ENCODE results near the gene MAPKAP1. TPM values are rescaled to one million over a fixed set of nuclear protein-coding genes. Genes with fewer than 3 reads are reported as not detected.

The MAPKAP1 gene
- total RNA-seq, 4 donors from 2014 or later: 87.1 to 114 (median 111) TPM

DNA sequence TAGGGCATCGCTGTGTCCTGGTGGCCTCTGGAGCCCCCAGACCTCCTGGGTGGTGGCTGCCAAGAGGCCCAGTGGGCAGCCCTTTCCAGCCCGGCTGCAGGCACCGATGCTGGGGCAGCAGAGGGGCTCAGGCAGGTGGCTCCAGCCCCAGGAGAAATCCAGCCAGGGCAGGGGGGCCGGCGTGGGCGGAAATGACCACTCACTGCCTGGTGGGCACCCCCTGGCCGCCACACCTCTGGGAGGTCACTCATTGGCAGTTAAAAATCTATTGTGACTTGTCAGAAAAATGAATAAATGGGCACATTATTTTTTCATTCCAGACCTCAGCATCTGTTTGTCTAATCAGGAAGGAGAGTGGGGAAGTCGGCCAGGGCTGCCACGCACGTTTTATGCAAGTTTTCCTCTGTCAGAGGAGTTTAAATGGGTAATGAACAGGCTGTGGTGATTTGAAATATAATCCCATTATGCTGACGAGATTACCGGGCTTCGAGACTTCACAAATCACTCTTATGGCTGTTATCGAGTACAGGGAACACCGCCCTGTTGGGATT lies 273.5 kb downstream of the MAPKAP1 start:
- TF ChIP-seq, protein P1, sequence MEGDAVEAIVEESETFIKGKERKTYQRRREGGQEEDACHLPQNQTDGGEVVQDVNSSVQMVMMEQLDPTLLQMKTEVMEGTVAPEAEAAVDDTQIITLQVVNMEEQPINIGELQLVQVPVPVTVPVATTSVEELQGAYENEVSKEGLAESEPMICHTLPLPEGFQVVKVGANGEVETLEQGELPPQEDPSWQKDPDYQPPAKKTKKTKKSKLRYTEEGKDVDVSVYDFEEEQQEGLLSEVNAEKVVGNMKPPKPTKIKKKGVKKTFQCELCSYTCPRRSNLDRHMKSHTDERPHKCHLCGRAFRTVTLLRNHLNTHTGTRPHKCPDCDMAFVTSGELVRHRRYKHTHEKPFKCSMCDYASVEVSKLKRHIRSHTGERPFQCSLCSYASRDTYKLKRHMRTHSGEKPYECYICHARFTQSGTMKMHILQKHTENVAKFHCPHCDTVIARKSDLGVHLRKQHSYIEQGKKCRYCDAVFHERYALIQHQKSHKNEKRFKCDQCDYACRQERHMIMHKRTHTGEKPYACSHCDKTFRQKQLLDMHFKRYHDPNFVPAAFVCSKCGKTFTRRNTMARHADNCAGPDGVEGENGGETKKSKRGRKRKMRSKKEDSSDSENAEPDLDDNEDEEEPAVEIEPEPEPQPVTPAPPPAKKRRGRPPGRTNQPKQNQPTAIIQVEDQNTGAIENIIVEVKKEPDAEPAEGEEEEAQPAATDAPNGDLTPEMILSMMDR (IDR thresholded peaks at IDR 0.05): no peak
- no peak for TF ChIP-seq POLR2A (IDR thresholded peaks at IDR 0.05)
- H3K36me3 ChIP-seq: no peaks in the 10 kb centered on the region
- intact Hi-C loops (cut with DNase I): no loop called here
- 72 to 75% methylated on average over 10 to 12 of the region's 15 CpGs for WGBS, 2 donors
- no peak for DNase-seq
- H3K4me1 ChIP-seq: peaks cover 10 to 11% of the 10 kb centered on the region in 2 donors
- H3K4me3 ChIP-seq (replicated peaks in 1 of 3): no peak overlapping the region
- no peaks in the 10 kb centered on the region for H3K27me3 ChIP-seq
- H3K9me3 ChIP-seq: no peaks in the 10 kb centered on the region
- H3K27ac ChIP-seq: no peak overlapping the region

- Histone ChIP-seq H3K27ac (no peak overlapping the region), H3K4me3 (replicated peaks in 1 of 3) (no peak overlapping the region), H3K4me1 (peaks cover 4 to 5% of the 10 kb centered on the region in 2 donors), H3K36me3 (no peaks in the 10 kb centered on the region), H3K27me3 (no peaks in the 10 kb centered on the region), H3K9me3 (no peaks in the 10 kb centered on the region)
- intact Hi-C loops (cut with DNase I): no loop called here
- DNase-seq: no peak
- WGBS, 2 donors: 84 to 90% methylated on average over 12 to 14 of the region's 14 CpGs
- TF ChIP-seq POLR2A (IDR thresholded peaks at IDR 0.05): no peak
- TF ChIP-seq, protein P1 (IDR thresholded peaks at IDR 0.05): no peak
Observed at GRCh38 chr9:125432715-125433385, 274.2 kb downstream of the MAPKAP1 start.

DNA sequence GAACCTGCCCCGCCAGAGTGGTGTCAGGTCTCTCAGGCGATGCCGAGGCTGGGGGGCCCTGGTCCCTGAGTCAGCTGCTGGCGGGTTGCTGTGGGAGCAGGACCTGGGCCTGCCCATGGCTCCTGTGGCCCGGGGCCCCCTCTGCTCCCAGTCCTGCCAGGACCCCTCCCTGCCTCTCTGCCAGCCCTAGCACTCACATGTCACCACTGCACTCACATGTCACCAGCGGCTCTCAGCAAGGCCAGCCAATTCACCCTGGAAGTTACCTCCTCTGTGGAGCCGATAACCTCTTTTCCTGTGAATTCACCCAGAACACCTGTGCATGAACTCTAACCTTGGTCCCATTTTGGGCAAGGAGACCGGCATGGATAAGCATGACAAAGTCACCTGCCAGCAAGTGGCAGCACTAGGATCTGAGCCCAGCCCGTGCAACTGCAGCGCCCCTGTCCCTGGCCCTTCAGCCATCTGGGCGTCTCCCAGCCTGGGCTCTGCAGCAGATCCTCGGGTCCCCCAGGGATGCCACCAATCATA lies 275.2 kb downstream of the MAPKAP1 start:
- Histone ChIP-seq H3K4me3 (replicated peaks in 1 of 3) (no peak overlapping the region), H3K27ac (no peak overlapping the region), H3K9me3 (no peaks in the 10 kb centered on the region), H3K27me3 (no peaks in the 10 kb centered on the region), H3K4me1 (no peaks in the 10 kb centered on the region), H3K36me3 (no peaks in the 10 kb centered on the region)
- 72 to 77% methylated on average over 8 to 11 of the region's 12 CpGs for WGBS, 2 donors
- DNase-seq: no peak
- TF ChIP-seq, protein P1 (IDR thresholded peaks at IDR 0.05): no peak
- no peak for TF ChIP-seq POLR2A (IDR thresholded peaks at IDR 0.05)
- intact Hi-C loops (cut with DNase I): no loop called here

GRCh38 chr9:125431012-125431305 lies 276.0 kb downstream of the MAPKAP1 start:
- intact Hi-C loops (cut with DNase I): no loop called here
- TF ChIP-seq POLR2A (IDR thresholded peaks at IDR 0.05): no peak
- TF ChIP-seq, protein P1 (IDR thresholded peaks at IDR 0.05): no peak
- no peaks in the 10 kb centered on the region for H3K9me3 ChIP-seq
- H3K4me1 ChIP-seq: no peaks in the 10 kb centered on the region
- H3K27me3 ChIP-seq: no peaks in the 10 kb centered on the region
- no peak overlapping the region for H3K4me3 ChIP-seq (replicated peaks in 1 of 3)
- DNase-seq: no peak
- H3K36me3 ChIP-seq: no peaks in the 10 kb centered on the region
- 91 to 95% methylated on average over 3 of the region's 3 CpGs for WGBS, 2 donors
- no peak overlapping the region for H3K27ac ChIP-seq
